Astrocyte of the cerebellum (primary cell): ENCODE results near the gene DCUN1D3.
"Not testable (repeated sequence)": the region's sequence is repeated elsewhere in the genome, so short reads cannot be mapped to it uniquely, and the experiment has no call there.

ENCODE experiments used
- DNase-seq: peaks from one replicate; pipeline ENCODE4 v3.0.0-alpha.2; 2011; ENCODE audit warnings: low read depth
- H3K4me3 ChIP-seq: 2 replicates; pipeline ENCODE4 v1.5.1; 2011; ENCODE audit warnings: mild to moderate bottlenecking, low read depth, low read length, moderate library complexity
- CTCF ChIP-seq: IDR thresholded peaks from 2 replicates; pipeline ENCODE4 v1.5.1; 2012; ENCODE audit warnings: low read length, low read depth, moderate library complexity, mild to moderate bottlenecking; ENCODE audit errors: missing control alignments
- in situ Hi-C: cut with HindIII; loops from 2 replicates; pipeline ENCODE4 v1.10.0; 2017; ENCODE audit warnings: low sequenced_read_pairs

The DCUN1D3 gene

GRCh38 chr16:20862162-20862960, 37.8 kb downstream of the DCUN1D3 start:
- DNase-seq = no peak
- TF ChIP-seq CTCF = no peak
- H3K4me3 ChIP-seq = no peak overlapping the region
- in situ Hi-C loops = no loop called here

- in situ Hi-C loops, DNase-seq, H3K4me3 ChIP-seq: not testable (repeated sequence)
Measured at GRCh38 chr16:20860995-20861394, 39.2 kb downstream of the DCUN1D3 start.

GRCh38 chr16:20860361-20860760, 39.8 kb downstream of the DCUN1D3 start:
- H3K4me3 ChIP-seq = no peak overlapping the region
- no peak for TF ChIP-seq CTCF
- in situ Hi-C loops = no loop called here
- DNase-seq = no peak

GRCh38 chr16:20859699-20860098, 40.5 kb downstream of the DCUN1D3 start:
- no peak for DNase-seq
- TF ChIP-seq CTCF = no peak
- in situ Hi-C loops = no loop called here
- H3K4me3 ChIP-seq = no peak overlapping the region

- no peak overlapping the region for H3K4me3 ChIP-seq
- in situ Hi-C loops = no loop called here
- TF ChIP-seq CTCF = no peak
- no peak for DNase-seq
Measured at GRCh38 chr16:20859229-20859628, 40.9 kb downstream of the DCUN1D3 start.

GRCh38 chr16:20857281-20857680, 42.9 kb downstream of the DCUN1D3 start:
- TF ChIP-seq CTCF = no peak
- DNase-seq = no peak
- in situ Hi-C loops = no loop called here
- no peak overlapping the region for H3K4me3 ChIP-seq

GRCh38 chr16:20854963-20855362, 45.2 kb downstream of the DCUN1D3 start:
- in situ Hi-C loops = loop anchor here (5.0 kb wide), 1 partner anchor 52 kb away; no protein-coding TSS in a partner anchor
- no peak for TF ChIP-seq CTCF
- no peak for DNase-seq
- H3K4me3 ChIP-seq = no peak overlapping the region
